Measurements from ENCODE around the gene IAPP. TPM values are rescaled to one million over a fixed set of nuclear protein-coding genes. Genes with fewer than 3 reads are reported as not detected.

The IAPP gene
- total RNA-seq, 1 donor from 2014 or later, result 0.92 TPM

DNA sequence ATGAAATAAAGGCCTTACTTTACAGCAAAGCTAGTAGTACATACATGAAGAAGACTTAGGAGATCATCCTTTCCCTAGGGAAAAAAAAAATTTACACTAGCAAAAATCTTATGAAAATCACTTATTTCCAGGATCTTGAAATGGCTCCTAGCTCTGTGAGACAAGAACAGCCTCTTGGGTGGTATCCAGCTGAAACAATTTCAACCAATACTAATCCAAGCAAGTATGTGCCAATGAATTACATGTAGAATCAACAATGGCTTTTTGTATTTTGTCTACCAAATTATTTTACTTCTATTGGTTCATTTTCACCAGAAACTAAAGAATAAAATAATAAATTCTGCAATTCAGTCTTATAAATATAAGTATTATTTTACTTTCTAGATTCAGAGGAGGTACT, 35.2 kb upstream of the IAPP start:
- no peak overlapping the region for H3K27ac Mint-ChIP-seq

GRCh38 chr12:21337959-21338744, 34.5 kb upstream of the IAPP start:
- Mint-ChIP-seq H3K27ac (no peak overlapping the region), H3K9me3 (no peaks in the 10 kb centered on the region), H3K27me3 (ENCODE audit: insufficient read depth, low read depth) (no peaks in the 10 kb centered on the region), H3K4me1 (no peaks in the 10 kb centered on the region), H3K4me3 (no peak overlapping the region), H3K36me3 (no peaks in the 10 kb centered on the region)
- Histone ChIP-seq H4K20me1 (ENCODE audit: low read depth) (no peaks in the 10 kb centered on the region), H3K9ac (no peak overlapping the region), H3K27me3 (no peaks in the 10 kb centered on the region), H3K4me3 (no peak overlapping the region), H3K4me1 (no peaks in the 10 kb centered on the region), H3K4me2 (no peak overlapping the region), H3K9me3 (ENCODE audit: low read depth) (no peaks in the 10 kb centered on the region), H3K79me2 (ENCODE audit: low read depth) (no peaks in the 10 kb centered on the region), H2AFZ (replicated peaks) (no peak overlapping the region), H3F3A (ENCODE audit: low read depth) (no peaks in the 10 kb centered on the region), H3K36me3 (no peaks in the 10 kb centered on the region), H3K27ac (no peak overlapping the region)
- no peak for TF ChIP-seq EZH2phosphoT487 (IDR thresholded peaks at IDR 0.05)
- TF ChIP-seq EZH2 (IDR thresholded peaks at IDR 0.05), result no peak
- no peak for TF ChIP-seq CTCF (IDR thresholded peaks at IDR 0.05)
- DNase-seq (ENCODE audit: low spot score), result no peak

More for the DNA sequence above, 35.2 kb upstream of the IAPP start:
- Histone ChIP-seq H3K4me3 (no peak overlapping the region), H3K9me3 (ENCODE audit: low read depth) (no peaks in the 10 kb centered on the region), H3K79me2 (ENCODE audit: low read depth) (no peaks in the 10 kb centered on the region), H3K4me2 (no peak overlapping the region), H2AFZ (replicated peaks) (no peak overlapping the region), H3K9ac (no peak overlapping the region), H3K4me1 (no peaks in the 10 kb centered on the region), H3K27ac (no peak overlapping the region), H3K36me3 (no peaks in the 10 kb centered on the region), H4K20me1 (ENCODE audit: low read depth) (no peaks in the 10 kb centered on the region), H3K27me3 (no peaks in the 10 kb centered on the region), H3F3A (ENCODE audit: low read depth) (no peaks in the 10 kb centered on the region)
- Mint-ChIP-seq H3K4me1 (no peaks in the 10 kb centered on the region), H3K27me3 (ENCODE audit: insufficient read depth, low read depth) (no peaks in the 10 kb centered on the region), H3K9me3 (no peaks in the 10 kb centered on the region), H3K36me3 (no peaks in the 10 kb centered on the region), H3K4me3 (no peak overlapping the region)
- no peak for TF ChIP-seq EZH2 (IDR thresholded peaks at IDR 0.05)
- no peak for TF ChIP-seq CTCF (IDR thresholded peaks at IDR 0.05)
- no peak for TF ChIP-seq EZH2phosphoT487 (IDR thresholded peaks at IDR 0.05)
- no peak for DNase-seq (ENCODE audit: low spot score)

GRCh38 chr12:21339921-21340320, 32.8 kb upstream of the IAPP start:
- TF ChIP-seq EZH2phosphoT487 (IDR thresholded peaks at IDR 0.05) (no peak), CTCF (IDR thresholded peaks at IDR 0.05) (no peak), EZH2 (IDR thresholded peaks at IDR 0.05) (no peak)
- H3K79me2 ChIP-seq (ENCODE audit: low read depth), result no peaks in the 10 kb centered on the region
- H3F3A ChIP-seq (ENCODE audit: low read depth), result no peaks in the 10 kb centered on the region
- no peaks in the 10 kb centered on the region for H3K36me3 ChIP-seq
- Mint-ChIP-seq H3K36me3 (no peaks in the 10 kb centered on the region), H3K4me3 (no peak overlapping the region), H3K27me3 (ENCODE audit: insufficient read depth, low read depth) (no peaks in the 10 kb centered on the region), H3K9me3 (no peaks in the 10 kb centered on the region), H3K27ac (no peak overlapping the region), H3K4me1 (no peaks in the 10 kb centered on the region)
- no peaks in the 10 kb centered on the region for H3K9me3 ChIP-seq (ENCODE audit: low read depth)
- DNase-seq (ENCODE audit: low spot score), result no peak
- H3K9ac ChIP-seq, result no peak overlapping the region
- H3K27ac ChIP-seq, result no peak overlapping the region
- no peak overlapping the region for H3K4me2 ChIP-seq
- no peaks in the 10 kb centered on the region for H3K27me3 ChIP-seq
- H2AFZ ChIP-seq (replicated peaks), result no peak overlapping the region
- no peak overlapping the region for H3K4me3 ChIP-seq
- no peaks in the 10 kb centered on the region for H3K4me1 ChIP-seq
- H4K20me1 ChIP-seq (ENCODE audit: low read depth), result no peaks in the 10 kb centered on the region

Measured in neural progenitor cell (in vitro differentiated cells).